ENCODE results near the gene FAM241A. TPM values are rescaled to one million over a fixed set of nuclear protein-coding genes. Genes with fewer than 3 reads are reported as not detected.

The FAM241A gene
- total and polyA plus RNA-seq, 2 of the 13 experiments (the other 11 are each of a cell fraction or from before 2014, with no cell fraction given), result 0.61 to 0.69 TPM

GRCh38 chr4:112175840-112176239, 30.6 kb downstream of the FAM241A start (continued):
- TF ChIP-seq HDAC2 (CRISPR knock-in tag; IDR thresholded peaks at IDR 0.05), result no peak
- TF ChIP-seq ZNF574 (CRISPR knock-in tag; IDR thresholded peaks at IDR 0.05), result no peak
- no peak for TF ChIP-seq MIXL1 (CRISPR knock-in tag; IDR thresholded peaks at IDR 0.05)
- TF ChIP-seq FOXO1 (CRISPR knock-in tag; IDR thresholded peaks at IDR 0.05), result no peak

DNA sequence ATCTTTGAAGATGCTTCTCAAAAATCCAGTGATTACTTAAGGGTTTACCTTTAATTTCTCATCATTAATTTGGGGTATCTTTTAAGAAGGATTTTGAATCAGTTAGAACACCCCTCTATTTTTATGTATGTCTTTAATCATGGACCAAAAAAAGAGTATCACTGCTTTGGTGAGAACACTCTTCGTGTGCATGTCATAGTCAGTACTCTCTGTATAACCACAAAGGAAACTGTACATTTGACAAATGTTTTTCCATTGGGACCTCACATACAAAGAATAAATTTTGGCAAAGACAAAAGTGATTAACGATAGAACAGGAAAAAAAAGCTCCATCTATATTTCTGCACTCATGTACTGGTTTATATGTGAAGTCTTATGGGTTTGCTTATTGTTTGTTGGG, 31.3 kb downstream of the FAM241A start:
- WGBS (ENCODE audit: low lambda C conversion rate), result 70% methylated on average over 2 of the region's 2 CpGs
- H4K20me1 ChIP-seq (ENCODE audit: insufficient read depth, low read length), result no peaks in the 10 kb centered on the region
- H3K27ac ChIP-seq (ENCODE audit: extremely low read length, insufficient read depth, low read length), result no peak overlapping the region
- H3K79me2 ChIP-seq (ENCODE audit: insufficient read depth, low read length), result no peaks in the 10 kb centered on the region
- in situ Hi-C loops (cut with HindIII; ENCODE audit: extremely low pct_ligation_motif_present, low pct_unique_long_range_greater_than_20kb) (no loop called here), intact Hi-C loops (cut with micrococcal nuclease; ENCODE audit: unreplicated experiment) (no loop called here)
- H3K4me2 ChIP-seq (ENCODE audit: low read depth, low read length), result no peak overlapping the region
- POLR2A ChIA-PET, result no interaction called here
- H3K9me3 ChIP-seq (ENCODE audit: low read length), result no peaks in the 10 kb centered on the region
- no peak overlapping the region for H2AFZ ChIP-seq (ENCODE audit: low read length)
- CTCF ChIA-PET (ENCODE audit: low intra/inter-chr PET ratio, low total read pairs), result no interaction called here
- no peak overlapping the region for H3K4me3 ChIP-seq (replicated peaks in 1 of 3; ENCODE audit: insufficient read depth in 1 of 3, low read depth in 2 of 3, low read length in 3 of 3)
- no peak for TF ChIP-seq MYNN (CRISPR knock-in tag; IDR thresholded peaks at IDR 0.05; ENCODE audit: low read depth)
- TF ChIP-seq ZNF331 (CRISPR knock-in tag; IDR thresholded peaks at IDR 0.05), result no peak
- no peak for TF ChIP-seq BCL3 (CRISPR knock-in tag; IDR thresholded peaks at IDR 0.05)
- no peak for TF ChIP-seq KDM2A (CRISPR knock-in tag; IDR thresholded peaks at IDR 0.05; ENCODE audit: borderline replicate concordance, low read depth)
- TF ChIP-seq ZNF251 (CRISPR knock-in tag; IDR thresholded peaks at IDR 0.05), result no peak
- no peak for TF ChIP-seq FLYWCH1 (CRISPR knock-in tag; IDR thresholded peaks at IDR 0.05)
- no peak for TF ChIP-seq ZSCAN30 (CRISPR knock-in tag; IDR thresholded peaks at IDR 0.05)
- TF ChIP-seq ATF5 (CRISPR knock-in tag; IDR thresholded peaks at IDR 0.05; ENCODE audit: low read depth), result no peak
- no peak for TF ChIP-seq ZFP90 (CRISPR knock-in tag; IDR thresholded peaks at IDR 0.05; ENCODE audit: borderline replicate concordance)
- TF ChIP-seq MIER2 (CRISPR knock-in tag; IDR thresholded peaks at IDR 0.05), result no peak
- TF ChIP-seq JDP2 (CRISPR knock-in tag; IDR thresholded peaks at IDR 0.05; ENCODE audit: borderline replicate concordance), result no peak
- TF ChIP-seq NFE2L2 (IDR thresholded peaks at IDR 0.05; ENCODE audit: low read length), result no peak
- TF ChIP-seq, protein P1, sequence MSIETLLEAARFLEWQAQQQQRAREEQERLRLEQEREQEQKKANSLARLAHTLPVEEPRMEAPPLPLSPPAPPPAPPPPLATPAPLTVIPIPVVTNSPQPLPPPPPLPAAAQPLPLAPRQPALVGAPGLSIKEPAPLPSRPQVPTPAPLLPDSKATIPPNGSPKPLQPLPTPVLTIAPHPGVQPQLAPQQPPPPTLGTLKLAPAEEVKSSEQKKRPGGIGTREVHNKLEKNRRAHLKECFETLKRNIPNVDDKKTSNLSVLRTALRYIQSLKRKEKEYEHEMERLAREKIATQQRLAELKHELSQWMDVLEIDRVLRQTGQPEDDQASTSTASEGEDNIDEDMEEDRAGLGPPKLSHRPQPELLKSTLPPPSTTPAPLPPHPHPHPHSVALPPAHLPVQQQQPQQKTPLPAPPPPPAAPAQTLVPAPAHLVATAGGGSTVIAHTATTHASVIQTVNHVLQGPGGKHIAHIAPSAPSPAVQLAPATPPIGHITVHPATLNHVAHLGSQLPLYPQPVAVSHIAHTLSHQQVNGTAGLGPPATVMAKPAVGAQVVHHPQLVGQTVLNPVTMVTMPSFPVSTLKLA (IDR thresholded peaks at IDR 0.05), result no peak
- no peak for DNase-seq (ENCODE audit: low spot score)
- no peaks in the 10 kb centered on the region; a peak in 1 of 5 replicates for H3K27me3 ChIP-seq (ENCODE audit: control insufficient read depth in 1 of 2, insufficient read depth in 2 of 2, low read length in 2 of 2)
- FAIRE-seq, result no peak
- H3K9ac ChIP-seq (ENCODE audit: insufficient read depth, low read depth, low read length), result no peak overlapping the region
- H3K36me3 ChIP-seq (replicated peaks in 1 of 2; ENCODE audit: control insufficient read depth in 1 of 2, insufficient read depth in 2 of 2, low read length in 2 of 2), result no peaks in the 10 kb centered on the region; a peak in 1 of 5 replicates
- no TSS peak for BruUV-seq (replicated peaks)
- ATAC-seq, result no peak
- H3K4me1 ChIP-seq (ENCODE audit: insufficient read depth, low read length), result no peaks in the 10 kb centered on the region

Data from HepG2 (cell line).